ENCODE measurements around the gene PHLDB1. TPM values are rescaled to one million over a fixed set of nuclear protein-coding genes. Genes with fewer than 3 reads are reported as not detected.

Gene PHLDB1
- polyA plus RNA-seq, 3 donors, result 0.17 TPM; not detected in 2

DNA sequence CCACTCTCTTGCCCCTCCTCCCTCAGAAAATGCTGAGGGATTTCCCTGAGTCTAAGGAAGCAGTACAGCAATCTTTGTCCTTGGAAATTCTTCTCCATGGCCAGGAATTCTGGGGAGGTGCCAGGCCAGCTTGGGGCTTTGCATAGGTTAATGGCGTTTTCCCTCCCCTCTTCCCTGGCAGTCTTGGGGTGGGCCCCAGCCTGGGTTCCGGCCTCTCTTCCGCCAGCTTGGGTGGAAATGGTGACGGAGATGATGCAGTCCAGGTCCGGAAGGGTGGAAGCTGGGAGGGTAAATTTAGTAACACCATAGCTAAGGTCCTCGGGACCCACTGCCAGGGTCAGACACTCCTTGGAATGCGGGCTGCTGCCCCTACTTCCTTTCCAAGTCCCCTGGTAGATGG, 5.0 kb downstream of the PHLDB1 start:
- intact Hi-C loops (cut with micrococcal nuclease), result no loop called here
- Histone ChIP-seq H4K20me1 (ENCODE audit: insufficient read depth, low read length) (no peaks in the 10 kb centered on the region), H2AFZ (ENCODE audit: insufficient read depth, low read depth, low read length, poor library complexity, severe bottlenecking) (no peak overlapping the region), H3K27ac (ENCODE audit: low read depth in 1 of 2, low read length in 2 of 2) (no peak overlapping the region), H3K79me2 (ENCODE audit: insufficient read depth, low read length) (no peaks in the 10 kb centered on the region), H3K9me3 (replicated peaks in 1 of 2; ENCODE audit: control insufficient read depth in 1 of 2, insufficient read depth in 1 of 2, low read length in 2 of 2) (peaks cover 0 to 12% of the 10 kb centered on the region in 2 donors), H3K4me3 (replicated peaks in 1 of 3; ENCODE audit: low read depth in 2 of 3, low read length in 3 of 3) (no peak overlapping the region), H3K4me2 (replicated peaks; ENCODE audit: extremely low read depth, low read length, poor library complexity, severe bottlenecking) (no peak overlapping the region), H3K27me3 (ENCODE audit: control insufficient read depth in 2 of 2, insufficient read depth in 2 of 2, low read length in 2 of 2) (peaks cover 40 to 64% of the 10 kb centered on the region in 2 donors), H3K9ac (ENCODE audit: insufficient read depth, low read length, poor library complexity, severe bottlenecking) (no peak overlapping the region), H3K4me1 (ENCODE audit: control insufficient read depth in 1 of 2, insufficient read depth in 2 of 2, low read length in 2 of 2) (peaks cover 35% of the 10 kb centered on the region in 2 donors), H3K36me3 (replicated peaks in 1 of 2; ENCODE audit: control insufficient read depth in 1 of 2, insufficient read depth in 2 of 2, low read length in 2 of 2) (no peaks in the 10 kb centered on the region)
- H3K4me3 Mint-ChIP-seq, result peak overlapping the region in 1 of 2 donors; percentile 63
- H3K27ac Mint-ChIP-seq, result no peak overlapping the region
- H3K27me3 Mint-ChIP-seq (ENCODE audit: low read depth in 3 of 3), result peaks cover 54 to 65% (median 57%) of the 10 kb centered on the region in 3 donors
- H3K36me3 Mint-ChIP-seq, result peaks cover 8 to 9% of the 10 kb centered on the region in 2 donors
- H3K9me3 Mint-ChIP-seq, result peaks cover 0 to 18% (median 11%) of the 10 kb centered on the region in 7 donors
- WGBS (ENCODE audit: insufficient coverage), result 37% methylated on average over 2 of the region's 7 CpGs
- no peak for DNase-seq
- peaks cover 32% of the 10 kb centered on the region for H3K4me1 Mint-ChIP-seq
- TF ChIP-seq, protein P1, sequence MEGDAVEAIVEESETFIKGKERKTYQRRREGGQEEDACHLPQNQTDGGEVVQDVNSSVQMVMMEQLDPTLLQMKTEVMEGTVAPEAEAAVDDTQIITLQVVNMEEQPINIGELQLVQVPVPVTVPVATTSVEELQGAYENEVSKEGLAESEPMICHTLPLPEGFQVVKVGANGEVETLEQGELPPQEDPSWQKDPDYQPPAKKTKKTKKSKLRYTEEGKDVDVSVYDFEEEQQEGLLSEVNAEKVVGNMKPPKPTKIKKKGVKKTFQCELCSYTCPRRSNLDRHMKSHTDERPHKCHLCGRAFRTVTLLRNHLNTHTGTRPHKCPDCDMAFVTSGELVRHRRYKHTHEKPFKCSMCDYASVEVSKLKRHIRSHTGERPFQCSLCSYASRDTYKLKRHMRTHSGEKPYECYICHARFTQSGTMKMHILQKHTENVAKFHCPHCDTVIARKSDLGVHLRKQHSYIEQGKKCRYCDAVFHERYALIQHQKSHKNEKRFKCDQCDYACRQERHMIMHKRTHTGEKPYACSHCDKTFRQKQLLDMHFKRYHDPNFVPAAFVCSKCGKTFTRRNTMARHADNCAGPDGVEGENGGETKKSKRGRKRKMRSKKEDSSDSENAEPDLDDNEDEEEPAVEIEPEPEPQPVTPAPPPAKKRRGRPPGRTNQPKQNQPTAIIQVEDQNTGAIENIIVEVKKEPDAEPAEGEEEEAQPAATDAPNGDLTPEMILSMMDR (IDR thresholded peaks at IDR 0.05), result no peak

DNA sequence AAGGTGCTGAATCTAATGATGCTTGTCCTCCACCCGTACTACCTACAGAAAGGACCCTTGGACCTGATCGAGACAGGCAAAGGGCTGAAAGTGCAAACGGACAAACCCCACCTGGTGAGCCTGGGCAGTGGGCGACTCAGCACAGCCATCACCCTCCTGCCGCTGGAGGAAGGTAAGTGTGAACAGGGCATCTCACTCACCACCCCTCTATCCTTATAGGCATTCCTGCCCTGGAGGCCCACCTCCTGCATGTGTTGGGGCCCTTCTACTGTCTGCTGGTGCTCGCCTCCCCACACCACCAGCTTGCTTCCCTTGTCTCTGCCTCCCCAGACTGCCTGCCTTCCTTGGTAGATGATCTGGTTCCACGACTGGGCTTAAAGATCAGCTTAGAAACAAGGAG, 7.1 kb downstream of the PHLDB1 start:
- no peak overlapping the region for H3K4me3 ChIP-seq (replicated peaks in 1 of 3; ENCODE audit: low read depth in 2 of 3, low read length in 3 of 3)
- H3K9me3 ChIP-seq (replicated peaks in 1 of 2; ENCODE audit: control insufficient read depth in 1 of 2, insufficient read depth in 1 of 2, low read length in 2 of 2), result peaks cover 0 to 4% of the 10 kb centered on the region in 2 donors
- peaks cover 0 to 4% of the 10 kb centered on the region in 2 donors for H3K36me3 Mint-ChIP-seq
- WGBS (ENCODE audit: insufficient coverage), result no CpG with 5 or more reads among the region's 7 CpGs
- no peak for DNase-seq
- H3K9me3 Mint-ChIP-seq, result peaks cover 0 to 9% (median 4%) of the 10 kb centered on the region in 7 donors
- no peak overlapping the region for H3K9ac ChIP-seq (ENCODE audit: insufficient read depth, low read length, poor library complexity, severe bottlenecking)
- intact Hi-C loops (cut with micrococcal nuclease), result no loop called here
- peaks cover 25% of the 10 kb centered on the region for H3K4me1 Mint-ChIP-seq
- no peak overlapping the region for H3K27ac ChIP-seq (ENCODE audit: low read depth in 1 of 2, low read length in 2 of 2)
- H3K27me3 ChIP-seq (ENCODE audit: control insufficient read depth in 2 of 2, insufficient read depth in 2 of 2, low read length in 2 of 2), result peaks cover 31 to 44% of the 10 kb centered on the region in 2 donors
- no peaks in the 10 kb centered on the region for H3K36me3 ChIP-seq (replicated peaks in 1 of 2; ENCODE audit: control insufficient read depth in 1 of 2, insufficient read depth in 2 of 2, low read length in 2 of 2)
- TF ChIP-seq, protein P1 (IDR thresholded peaks at IDR 0.05), result no peak
- H3K4me1 ChIP-seq (ENCODE audit: control insufficient read depth in 1 of 2, insufficient read depth in 2 of 2, low read length in 2 of 2), result peaks cover 20 to 21% of the 10 kb centered on the region in 2 donors
- no peaks in the 10 kb centered on the region for H3K79me2 ChIP-seq (ENCODE audit: insufficient read depth, low read length)
- peaks cover 41 to 53% (median 44%) of the 10 kb centered on the region in 3 donors for H3K27me3 Mint-ChIP-seq (ENCODE audit: low read depth in 3 of 3)
- H4K20me1 ChIP-seq (ENCODE audit: insufficient read depth, low read length), result no peaks in the 10 kb centered on the region
- H2AFZ ChIP-seq (ENCODE audit: insufficient read depth, low read depth, low read length, poor library complexity, severe bottlenecking), result no peak overlapping the region
- H3K27ac Mint-ChIP-seq, result no peak overlapping the region
- no peak overlapping the region for H3K4me3 Mint-ChIP-seq
- H3K4me2 ChIP-seq (replicated peaks; ENCODE audit: extremely low read depth, low read length, poor library complexity, severe bottlenecking), result no peak overlapping the region

Measured in CD14-positive monocyte (primary cell).